SK-N-SH treated with all-trans-retinoic acid at 6 μM for 48 hours (cell line): ENCODE measurements around the gene TNS3.

ENCODE experiments used
- ATAC-seq: fragments of 200-7000 bp; cut with Tn5 transposase; 3 replicates; pipeline ENCODE4 v1.9.1; 2020; ENCODE audit warnings: mild to moderate bottlenecking, moderate library complexity
- ARNTL ChIP-seq: fragments of 450-650 bp; formaldehyde crosslinking; IDR thresholded peaks from 2 replicates; pipeline ENCODE4 v1.5.0; 2020; ENCODE audit warnings: low read depth, mild to moderate bottlenecking, moderate library complexity, borderline replicate concordance
- BACH2 ChIP-seq: fragments of 250-450 bp; sonication (Bioruptor Pico); IDR thresholded peaks from 2 replicates; pipeline ENCODE4 v1.9.0; 2021; ENCODE audit warnings: mild to moderate bottlenecking, borderline replicate concordance
- CSDC2 ChIP-seq: fragments of 250-450 bp; sonication (Bioruptor Pico); IDR thresholded peaks from 2 replicates; pipeline ENCODE4 v1.5.0; 2020; ENCODE audit warnings: mild to moderate bottlenecking, moderate library complexity
- CSRNP3 ChIP-seq: fragments of 250-450 bp; sonication (Bioruptor Pico); IDR thresholded peaks from 2 replicates; pipeline ENCODE4 v1.5.1; 2021; ENCODE audit warnings: mild to moderate bottlenecking, moderate library complexity
- ESRRG ChIP-seq: fragments of 250-450 bp; sonication (Bioruptor Pico); IDR thresholded peaks from 2 replicates; pipeline ENCODE4 v1.6.1; 2021; ENCODE audit warnings: mild to moderate bottlenecking
- GLIS3 ChIP-seq: fragments of 250-450 bp; sonication (Bioruptor Pico); IDR thresholded peaks from 2 replicates; pipeline ENCODE4 v1.5.0; 2020; ENCODE audit warnings: mild to moderate bottlenecking, moderate library complexity
- ISL1 ChIP-seq: fragments of 250-450 bp; sonication (Bioruptor Pico); IDR thresholded peaks from 2 replicates; pipeline ENCODE4 v2.1.2; 2022; ENCODE audit warnings: mild to moderate bottlenecking, moderate library complexity
- OSR1 ChIP-seq: fragments of 250-450 bp; sonication (Bioruptor Pico); IDR thresholded peaks from 2 replicates; pipeline ENCODE4 v1.8.0; 2022; ENCODE audit warnings: moderate library complexity, mild to moderate bottlenecking, inconsistent platforms
- PATZ1 ChIP-seq: fragments of 250-450 bp; sonication (Bioruptor Pico); IDR thresholded peaks from 2 replicates; pipeline ENCODE4 v1.8.0; 2020; ENCODE audit warnings: mild to moderate bottlenecking, moderate library complexity, borderline replicate concordance
- POU6F1 ChIP-seq: fragments of 250-450 bp; sonication (Bioruptor Pico); IDR thresholded peaks from 2 replicates; pipeline ENCODE4 v1.8.0; 2021; ENCODE audit warnings: low read depth, mild to moderate bottlenecking, moderate library complexity, borderline replicate concordance
- PPARA ChIP-seq: fragments of 250-450 bp; sonication (Bioruptor Pico); IDR thresholded peaks from 2 replicates; pipeline ENCODE4 v1.5.0; 2020; ENCODE audit warnings: mild to moderate bottlenecking, borderline replicate concordance
- RARB ChIP-seq: fragments of 250-450 bp; sonication (Bioruptor Pico); IDR thresholded peaks from 2 replicates; pipeline ENCODE4 v1.8.0; 2021; ENCODE audit warnings: mild to moderate bottlenecking, moderate library complexity
- SNAI2 ChIP-seq: fragments of 250-450 bp; sonication (Bioruptor Pico); IDR thresholded peaks from 2 replicates; pipeline ENCODE4 v1.5.0; 2020; ENCODE audit warnings: mild to moderate bottlenecking, moderate library complexity
- TCF4 ChIP-seq: fragments of 250-450 bp; sonication (Bioruptor Pico); IDR thresholded peaks from 2 replicates; pipeline ENCODE4 v1.8.0; 2021; ENCODE audit warnings: mild to moderate bottlenecking, moderate library complexity, borderline replicate concordance
- TOX ChIP-seq: fragments of 250-450 bp; sonication (Bioruptor Pico); IDR thresholded peaks from 2 replicates; pipeline ENCODE4 v1.8.0; 2021; ENCODE audit warnings: mild to moderate bottlenecking, moderate library complexity, borderline replicate concordance
- TSHZ2 ChIP-seq: fragments of 250-450 bp; sonication (Bioruptor Pico); IDR thresholded peaks from 2 replicates; pipeline ENCODE4 v1.5.0; 2020; ENCODE audit warnings: mild to moderate bottlenecking, moderate library complexity
- ZC3H10 ChIP-seq: fragments of 250-450 bp; sonication (Bioruptor Pico); IDR thresholded peaks from 2 replicates; pipeline ENCODE4 v1.5.1; 2021; ENCODE audit warnings: mild to moderate bottlenecking, moderate library complexity
- ZFP30 ChIP-seq: fragments of 450-650 bp; formaldehyde crosslinking; IDR thresholded peaks from 2 replicates; pipeline ENCODE4 v1.5.0; 2022; ENCODE audit warnings: mild to moderate bottlenecking, moderate library complexity
- ZNF565 ChIP-seq: fragments of 450-650 bp; formaldehyde crosslinking; conservative IDR thresholded peaks from 2 replicates; pipeline ENCODE4 v1.5.0; 2020; ENCODE audit warnings: low read depth, mild to moderate bottlenecking, moderate library complexity
- ZNF70 ChIP-seq: fragments of 450-650 bp; formaldehyde crosslinking; IDR thresholded peaks from 2 replicates; pipeline ENCODE4 v1.5.0; 2020; ENCODE audit warnings: mild to moderate bottlenecking, moderate library complexity
- ZNF8 ChIP-seq: fragments of 450-650 bp; formaldehyde crosslinking; IDR thresholded peaks from 2 replicates; pipeline ENCODE4 v1.5.0; 2020; ENCODE audit warnings: mild to moderate bottlenecking, moderate library complexity

The TNS3 gene

GRCh38 chr7:47531584-47532492 lies 50.1 kb downstream of the TNS3 start:
- TF ChIP-seq OSR1 (CRISPR knock-in tag) (no peak), ZFP30 (CRISPR knock-in tag) (no peak), ZNF70 (CRISPR knock-in tag) (no peak), TCF4 (CRISPR knock-in tag) (no peak), ISL1 (no peak), TSHZ2 (CRISPR knock-in tag) (no peak), ZC3H10 (CRISPR knock-in tag) (no peak), POU6F1 (CRISPR knock-in tag) (no peak), RARB (CRISPR knock-in tag) (no peak), CSDC2 (no peak), ZNF8 (CRISPR knock-in tag) (no peak)
- ATAC-seq = no peak

- TF ChIP-seq TSHZ2 (CRISPR knock-in tag) (no peak), SNAI2 (CRISPR knock-in tag) (no peak), CSDC2 (no peak), TOX (no peak), ESRRG (CRISPR knock-in tag) (no peak), BACH2 (no peak), ZC3H10 (CRISPR knock-in tag) (no peak), POU6F1 (CRISPR knock-in tag) (no peak), PPARA (CRISPR knock-in tag) (no peak), CSRNP3 (CRISPR knock-in tag) (no peak)
- no peak for ATAC-seq
Observed at GRCh38 chr7:47529826-47530555, 51.9 kb downstream of the TNS3 start.

- ATAC-seq = no peak
- no peak for TF ChIP-seq OSR1 (CRISPR knock-in tag)
- TF ChIP-seq ZFP30 (CRISPR knock-in tag) = no peak
- TF ChIP-seq CSRNP3 (CRISPR knock-in tag) = no peak
- no peak for TF ChIP-seq ARNTL
- no peak for TF ChIP-seq SNAI2 (CRISPR knock-in tag)
- no peak for TF ChIP-seq CSDC2
- TF ChIP-seq PATZ1 = no peak
- no peak for TF ChIP-seq ZNF565
- TF ChIP-seq RARB (CRISPR knock-in tag) = no peak
- TF ChIP-seq PPARA (CRISPR knock-in tag) = no peak
- TF ChIP-seq ZC3H10 (CRISPR knock-in tag) = no peak
- no peak for TF ChIP-seq BACH2
- no peak for TF ChIP-seq GLIS3 (CRISPR knock-in tag)
Observed at GRCh38 chr7:47529405-47529804, 52.5 kb downstream of the TNS3 start.
